HepG2 (cell line): Measurements from ENCODE around the gene GPN2. TPM values are rescaled to one million over a fixed set of nuclear protein-coding genes. Genes with fewer than 3 reads are reported as not detected.

Source experiments
- ATAC-seq: fragments of 200-7000 bp; cut with Tn5 transposase; 3 replicates; pipeline ENCODE4 v1.9.1; 2020; ENCODE audit warnings: mild to moderate bottlenecking, moderate library complexity
- BruUV-seq: library from RNA; stranded (reverse); fragments of 400-500 nt; replicated peaks from 2 replicates; lab custom pipeline; 2021; lab: Mats Ljungman, UMichigan
- CTCF ChIA-PET: fragments of 300-600 bp; formaldehyde crosslinking; extraction: SDS; loops from one replicate; lab custom pipeline; 2021; ENCODE audit warnings: low total read pairs, inconsistent platforms, low intra/inter-chr PET ratio; lab: Yijun Ruan, JAX
- POLR2A ChIA-PET: fragments of 350-600 bp; sonication (Branson Sonifier 250); formaldehyde crosslinking; loops from one replicate; lab custom pipeline; 2020; ENCODE audit warnings: antibody characterized with exemption, inconsistent platforms; lab: Yijun Ruan, JAX
- DNase-seq: peaks from one replicate; pipeline ENCODE4 v3.0.0-alpha.2; 2015; ENCODE audit warnings: low spot score
- FAIRE-seq: peaks from 3 replicates; lab custom pipeline; 2011; peaks lifted over from hg19 to GRCh38; lab: Jason Lieb, UNC
- H2AFZ ChIP-seq: one replicate; pipeline ENCODE4 v1.6.1; 2011; ENCODE audit warnings: low read length, inconsistent platforms
- H3K27ac ChIP-seq: fragments of 300-600 bp; 3 replicates; pipeline ENCODE4 v1.8.0; 2011; ENCODE audit warnings: mixed run types, mild to moderate bottlenecking, mixed read lengths, low read length, inconsistent platforms; ENCODE audit not compliant: insufficient read depth; ENCODE audit errors: extremely low read length
- H3K27me3 ChIP-seq, 2 experiments: fragments of 200-600 bp in 1 of 2; 2 replicates in 1 of 2; 3 replicates in 1 of 2; pipeline versions ENCODE4 v1.6.0 to v1.8.0; 2011; ENCODE audit warnings: low read length in 2 of 2, mild to moderate bottlenecking in 2 of 2, moderate library complexity in 2 of 2, inconsistent platforms in 1 of 2; ENCODE audit not compliant: insufficient read depth in 2 of 2, control insufficient read depth in 1 of 2
- H3K36me3 ChIP-seq, 2 experiments: fragments of 200-600 bp in 1 of 2; replicated peaks in 1 of 2; 2 replicates in 1 of 2; 3 replicates in 1 of 2; pipeline versions ENCODE4 v1.5.1 to v1.8.0; 2011; ENCODE audit warnings: low read length in 2 of 2, inconsistent platforms in 1 of 2; ENCODE audit not compliant: insufficient read depth in 2 of 2, control insufficient read depth in 1 of 2
- H3K4me1 ChIP-seq: 2 replicates; pipeline ENCODE4 v1.5.1; 2012; ENCODE audit warnings: low read length, inconsistent platforms; ENCODE audit not compliant: insufficient read depth
- H3K4me2 ChIP-seq: 2 replicates; pipeline ENCODE4 v1.6.0; 2011; ENCODE audit warnings: low read depth, low read length, inconsistent platforms
- H3K4me3 ChIP-seq, 3 experiments: fragments of 200-600 bp in 1 of 3; sonication (generic), shearing (Covaris generic) in 1 of 3; replicated peaks in 1 of 3; 2 replicates each; pipeline ENCODE4 v1.5.1; 2011 to 2016; ENCODE audit warnings: low read length in 3 of 3, inconsistent platforms in 2 of 3, low read depth in 2 of 3, mild to moderate bottlenecking in 2 of 3, control low read depth in 1 of 3, mixed read lengths in 1 of 3; ENCODE audit not compliant: insufficient read depth in 1 of 3
- H3K79me2 ChIP-seq: one replicate; pipeline ENCODE4 v1.6.1; 2011; ENCODE audit warnings: low read length, inconsistent platforms; ENCODE audit not compliant: insufficient read depth
- H3K9ac ChIP-seq: 2 replicates; pipeline ENCODE4 v1.6.0; 2011; ENCODE audit warnings: mild to moderate bottlenecking, low read depth, low read length, inconsistent platforms; ENCODE audit not compliant: insufficient read depth
- H3K9me3 ChIP-seq: 2 replicates; pipeline ENCODE4 v1.5.1; 2012; ENCODE audit warnings: mild to moderate bottlenecking, low read length
- H4K20me1 ChIP-seq: 2 replicates; pipeline ENCODE4 v1.6.0; 2011; ENCODE audit warnings: inconsistent platforms, mild to moderate bottlenecking, low read length, moderate library complexity; ENCODE audit not compliant: insufficient read depth
- NFE2L2 ChIP-seq: fragments of 150-350 bp; IDR thresholded peaks from 2 replicates; pipeline ENCODE4 v1.6.1; 2014; ENCODE audit warnings: low read length
- SALL1 ChIP-seq: sonication (generic); formaldehyde crosslinking; IDR thresholded peaks from 2 replicates; pipeline ENCODE4 v1.8.0; 2022; ENCODE audit warnings: mild to moderate bottlenecking, missing genetic modification reagents
- SKI ChIP-seq: fragments of 450-650 bp; IDR thresholded peaks from one replicate; pipeline ENCODE4 v1.6.1; 2018; ENCODE audit warnings: mild to moderate bottlenecking; ENCODE audit not compliant: partially characterized antibody
- TEAD3 ChIP-seq: optimal IDR thresholded peaks from 2 replicates; pipeline ENCODE3; 2016; ENCODE audit warnings: borderline replicate concordance
- ZNF572 ChIP-seq: sonication (generic); formaldehyde crosslinking; IDR thresholded peaks from 2 replicates; pipeline ENCODE4 v1.5.1; 2020; ENCODE audit warnings: mild to moderate bottlenecking, missing genetic modification reagents
- ZNF660 ChIP-seq: sonication (generic); formaldehyde crosslinking; IDR thresholded peaks from 2 replicates; pipeline ENCODE4 v1.5.1; 2020; ENCODE audit warnings: mild to moderate bottlenecking, low read depth, missing genetic modification reagents, borderline replicate concordance
- ZSCAN25 ChIP-seq: sonication (generic); formaldehyde crosslinking; IDR thresholded peaks from 2 replicates; pipeline ENCODE4 v1.8.0; 2022; ENCODE audit warnings: mild to moderate bottlenecking, missing genetic modification reagents
- WGBS: methylation state at CpG from one replicate; pipeline ENCODE4 v1.1.6; 2017; ENCODE audit warnings: low lambda C conversion rate; 5-methylcytosine and 5-hydroxymethylcytosine counted together
- in situ Hi-C: cut with HindIII; loops from 2 replicates; pipeline ENCODE4 v1.10.0; 2017; ENCODE audit warnings: low pct_unique_long_range_greater_than_20kb; ENCODE audit not compliant: extremely low pct_ligation_motif_present
- intact Hi-C: fragments of 100-400 bp; cut with micrococcal nuclease; formaldehyde crosslinking; loops from one replicate; pipeline ENCODE4 v1.10.0; 2022; ENCODE audit not compliant: unreplicated experiment
- polyA plus RNA-seq, 8 experiments: library from polyadenylated mRNA; depleted of rRNA in 3 of 8; stranded (reverse) in 7 of 8; unstranded in 1 of 8; fragments of >200 nt; fragmentation: Illumina TruSeq in 4 of 8; extraction: Trizol in 4 of 8; gene quantifications; 2 replicates each; pipeline versions ENCODE4 v1.2.1 to v1.2.3, GENCODE V29; 2011 to 2016; ENCODE audit warnings: low read depth in 4 of 8, missing spikeins in 1 of 8, mixed read lengths in 1 of 8; ENCODE audit not compliant: insufficient read depth in 1 of 8
- total RNA-seq, 5 experiments: library from RNA; depleted of rRNA; stranded (reverse); fragments of >200 nt; fragmentation: Illumina TruSeq; extraction: Trizol; gene quantifications; 2 replicates each; pipeline ENCODE4 v1.2.3, GENCODE V29; 2016; ENCODE audit warnings: low read depth in 1 of 5
- TF ChIP-seq, protein P1 (sequence below): sonication (generic); formaldehyde crosslinking; IDR thresholded peaks from 2 replicates; pipeline ENCODE4 v1.4.0; 2020; ENCODE audit warnings: missing genetic modification reagents

GPN2 gene
- total and polyA plus RNA-seq, 2 of the 13 experiments (the other 11 are each of a cell fraction or from before 2014, with no cell fraction given): 19.3 to 38.9 TPM

GRCh38 chr1:26882696-26883463, 7.2 kb downstream of the GPN2 start:
- H3K4me1 ChIP-seq: peaks cover 37% of the 10 kb centered on the region
- ATAC-seq (peak; percentile 48), DNase-seq (no peak), FAIRE-seq (no peak)
- H3K27ac ChIP-seq: peak overlapping the region; percentile 14
- no peak overlapping the region for H3K4me2 ChIP-seq
- BruUV-seq: TSS peak; percentile 33
- in situ Hi-C loops: no loop called here
- H3K79me2 ChIP-seq: peaks cover 2% of the 10 kb centered on the region
- H4K20me1 ChIP-seq: no peaks in the 10 kb centered on the region
- POLR2A ChIA-PET: interaction anchor here (0.8 to 3.5 kb wide), 7 partner anchors 15 to 55 kb away, joined by 3 to 23 read pairs (median 9); partner anchors contain the start of genes GPATCH3 and NR0B2
- H2AFZ ChIP-seq: no peak overlapping the region
- TF ChIP-seq ZNF572 (no peak), SKI (peak; percentile 27), ZNF660 (CRISPR knock-in tag) (no peak), ZSCAN25 (CRISPR knock-in tag) (peak; percentile 55; the same call in 1 of the 2 replicates), TEAD3 (CRISPR knock-in tag) (peak; percentile 37), SALL1 (CRISPR knock-in tag) (peak; percentile 34; the same call in 1 of the 2 replicates), NFE2L2 (no peak)
- TF ChIP-seq, protein P1, sequence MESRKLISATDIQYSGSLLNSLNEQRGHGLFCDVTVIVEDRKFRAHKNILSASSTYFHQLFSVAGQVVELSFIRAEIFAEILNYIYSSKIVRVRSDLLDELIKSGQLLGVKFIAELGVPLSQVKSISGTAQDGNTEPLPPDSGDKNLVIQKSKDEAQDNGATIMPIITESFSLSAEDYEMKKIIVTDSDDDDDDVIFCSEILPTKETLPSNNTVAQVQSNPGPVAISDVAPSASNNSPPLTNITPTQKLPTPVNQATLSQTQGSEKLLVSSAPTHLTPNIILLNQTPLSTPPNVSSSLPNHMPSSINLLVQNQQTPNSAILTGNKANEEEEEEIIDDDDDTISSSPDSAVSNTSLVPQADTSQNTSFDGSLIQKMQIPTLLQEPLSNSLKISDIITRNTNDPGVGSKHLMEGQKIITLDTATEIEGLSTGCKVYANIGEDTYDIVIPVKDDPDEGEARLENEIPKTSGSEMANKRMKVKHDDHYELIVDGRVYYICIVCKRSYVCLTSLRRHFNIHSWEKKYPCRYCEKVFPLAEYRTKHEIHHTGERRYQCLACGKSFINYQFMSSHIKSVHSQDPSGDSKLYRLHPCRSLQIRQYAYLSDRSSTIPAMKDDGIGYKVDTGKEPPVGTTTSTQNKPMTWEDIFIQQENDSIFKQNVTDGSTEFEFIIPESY (CRISPR knock-in tag): peak; percentile 65
- intact Hi-C loops: no loop called here
- H3K4me3 ChIP-seq: no peak overlapping the region
- no peaks in the 10 kb centered on the region for H3K27me3 ChIP-seq
- peaks cover 17 to 65% of the 10 kb centered on the region in 2 experiments; a peak in 4 of 5 replicates for H3K36me3 ChIP-seq
- H3K9ac ChIP-seq: no peak overlapping the region
- CTCF ChIA-PET: no interaction called here
- 67% methylated on average over 5 of the region's 5 CpGs for WGBS
- H3K9me3 ChIP-seq: no peaks in the 10 kb centered on the region
